Skin epidermis (tissue), 12 donors: ENCODE results near the gene SCARB1.
"Not testable (repeated sequence)": the region's sequence is repeated elsewhere in the genome, so short reads cannot be mapped to it uniquely, and the experiment has no call there.

Experiments used
- H3K27ac ChIP-seq, 21 experiments: fragments of 200-600 bp; sonication (generic) in 11 of 21; one replicate each; pipeline ENCODE4 v1.5.0; 2020; ENCODE audit warnings: mild to moderate bottlenecking in 3 of 21, inconsistent platforms in 2 of 21, moderate library complexity in 2 of 21
- H3K4me3 ChIP-seq, 7 experiments: fragments of 200-600 bp; sonication (generic) in 2 of 7; one replicate each; pipeline ENCODE4 v1.5.0; 2020; ENCODE audit warnings: inconsistent platforms in 2 of 7, mild to moderate bottlenecking in 2 of 7, moderate library complexity in 1 of 7

SCARB1 gene, protein sequence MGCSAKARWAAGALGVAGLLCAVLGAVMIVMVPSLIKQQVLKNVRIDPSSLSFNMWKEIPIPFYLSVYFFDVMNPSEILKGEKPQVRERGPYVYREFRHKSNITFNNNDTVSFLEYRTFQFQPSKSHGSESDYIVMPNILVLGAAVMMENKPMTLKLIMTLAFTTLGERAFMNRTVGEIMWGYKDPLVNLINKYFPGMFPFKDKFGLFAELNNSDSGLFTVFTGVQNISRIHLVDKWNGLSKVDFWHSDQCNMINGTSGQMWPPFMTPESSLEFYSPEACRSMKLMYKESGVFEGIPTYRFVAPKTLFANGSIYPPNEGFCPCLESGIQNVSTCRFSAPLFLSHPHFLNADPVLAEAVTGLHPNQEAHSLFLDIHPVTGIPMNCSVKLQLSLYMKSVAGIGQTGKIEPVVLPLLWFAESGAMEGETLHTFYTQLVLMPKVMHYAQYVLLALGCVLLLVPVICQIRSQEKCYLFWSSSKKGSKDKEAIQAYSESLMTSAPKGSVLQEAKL

DNA sequence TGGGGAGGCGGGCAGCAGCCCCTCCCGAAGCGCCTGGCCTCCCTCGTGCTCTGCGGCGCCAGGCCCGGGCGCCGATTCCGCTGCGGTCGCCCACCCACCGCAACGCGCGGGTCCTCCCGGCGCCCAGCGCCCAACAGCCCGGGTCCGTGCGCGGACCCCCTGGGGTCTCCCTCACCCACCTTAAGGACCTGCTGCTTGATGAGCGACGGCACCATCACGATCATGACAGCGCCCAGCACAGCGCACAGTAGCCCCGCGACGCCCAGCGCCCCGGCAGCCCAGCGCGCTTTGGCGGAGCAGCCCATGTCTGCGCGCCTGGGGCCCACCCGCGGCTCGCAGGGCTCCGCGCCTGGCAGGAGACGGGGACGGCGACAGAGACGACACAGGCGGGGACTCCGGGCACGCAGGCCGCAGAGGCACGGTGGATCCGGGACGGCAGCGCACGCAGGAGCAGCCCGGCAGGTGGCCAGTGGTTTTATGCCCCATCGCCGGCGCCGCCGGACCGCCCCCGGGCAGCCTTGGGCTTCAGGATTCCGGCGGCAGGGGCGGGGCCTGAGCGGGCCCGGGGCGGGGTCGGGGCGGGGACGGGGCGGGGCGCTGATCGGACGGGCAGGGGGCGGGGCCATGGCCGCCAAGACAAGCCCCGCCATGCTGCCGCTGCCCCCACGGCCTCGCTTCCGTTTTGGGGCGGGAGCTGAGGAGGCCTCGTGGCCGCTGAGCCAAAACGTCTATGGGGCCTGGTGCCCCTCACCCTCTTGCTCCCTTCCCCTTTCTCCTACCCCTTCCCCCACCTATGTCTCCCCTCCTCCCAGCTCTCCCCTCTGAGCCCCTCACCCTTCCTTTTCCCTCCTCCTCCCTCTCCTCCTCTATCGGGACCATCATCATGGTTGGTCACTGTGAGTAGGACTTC, at the start of gene SCARB1:
Gene SCARB1 (minus strand): TSS at position 449 of the 910 bp plus-strand sequence. CDS start 144 bp downstream, at position 305.
- peak within 1 kb of the TSS; percentile 55 to 86 (median 66) for H3K4me3 ChIP-seq
- peak within 1 kb of the TSS; percentile 0 to 86 (median 67) for H3K27ac ChIP-seq

DNA sequence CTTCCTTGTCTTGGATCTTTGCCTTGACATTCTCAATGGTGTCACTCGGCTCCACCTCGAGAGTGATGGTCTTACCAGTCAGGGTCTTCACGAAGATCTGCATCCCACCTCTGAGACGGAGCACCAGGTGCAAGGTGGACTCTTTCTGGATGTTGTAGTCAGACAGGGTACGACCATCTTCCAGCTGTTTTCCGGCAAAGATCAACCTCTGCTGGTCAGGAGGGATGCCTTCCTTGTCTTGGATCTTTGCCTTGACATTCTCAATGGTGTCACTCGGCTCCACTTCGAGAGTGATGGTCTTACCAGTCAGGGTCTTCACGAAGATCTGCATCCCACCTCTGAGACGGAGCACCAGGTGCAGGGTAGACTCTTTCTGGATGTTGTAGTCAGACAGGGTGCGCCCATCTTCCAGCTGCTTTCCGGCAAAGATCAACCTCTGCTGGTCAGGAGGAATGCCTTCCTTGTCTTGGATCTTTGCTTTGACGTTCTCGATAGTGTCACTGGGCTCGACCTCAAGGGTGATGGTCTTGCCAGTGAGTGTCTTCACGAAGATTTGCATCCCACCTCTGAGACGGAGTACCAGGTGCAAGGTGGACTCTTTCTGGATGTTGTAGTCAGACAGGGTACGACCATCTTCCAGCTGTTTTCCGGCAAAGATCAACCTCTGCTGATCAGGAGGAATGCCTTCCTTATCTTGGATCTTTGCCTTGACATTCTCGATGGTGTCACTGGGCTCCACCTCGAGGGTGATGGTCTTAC, 49.0 kb upstream of the SCARB1 start:
- H3K4me3 ChIP-seq = peak overlapping the region; percentile 59 to 97 (median 81)
- H3K27ac ChIP-seq = peak overlapping the region in 4 of 21 experiments; percentile 98 to 100 (median 99)

DNA sequence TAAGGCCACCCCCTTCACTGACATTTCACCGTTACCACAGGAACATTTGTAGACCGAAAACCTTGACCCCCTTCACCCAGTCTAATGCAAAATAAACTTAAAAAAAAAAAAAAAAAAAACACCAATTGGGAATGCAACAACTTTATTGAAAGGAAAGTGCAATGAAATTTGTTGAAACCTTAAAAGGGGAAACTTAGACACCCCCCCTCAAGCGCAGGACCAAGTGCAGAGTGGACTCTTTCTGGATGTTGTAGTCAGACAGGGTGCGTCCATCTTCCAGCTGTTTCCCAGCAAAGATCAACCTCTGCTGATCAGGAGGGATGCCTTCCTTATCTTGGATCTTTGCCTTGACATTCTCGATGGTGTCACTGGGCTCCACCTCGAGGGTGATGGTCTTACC, 47.9 kb upstream of the SCARB1 start:
- Histone ChIP-seq H3K4me3 (peak overlapping the region in 4 of 7 experiments; percentile 4 to 30 (median 16)), H3K27ac (peak overlapping the region in 1 of 21 experiments; percentile 62)

DNA sequence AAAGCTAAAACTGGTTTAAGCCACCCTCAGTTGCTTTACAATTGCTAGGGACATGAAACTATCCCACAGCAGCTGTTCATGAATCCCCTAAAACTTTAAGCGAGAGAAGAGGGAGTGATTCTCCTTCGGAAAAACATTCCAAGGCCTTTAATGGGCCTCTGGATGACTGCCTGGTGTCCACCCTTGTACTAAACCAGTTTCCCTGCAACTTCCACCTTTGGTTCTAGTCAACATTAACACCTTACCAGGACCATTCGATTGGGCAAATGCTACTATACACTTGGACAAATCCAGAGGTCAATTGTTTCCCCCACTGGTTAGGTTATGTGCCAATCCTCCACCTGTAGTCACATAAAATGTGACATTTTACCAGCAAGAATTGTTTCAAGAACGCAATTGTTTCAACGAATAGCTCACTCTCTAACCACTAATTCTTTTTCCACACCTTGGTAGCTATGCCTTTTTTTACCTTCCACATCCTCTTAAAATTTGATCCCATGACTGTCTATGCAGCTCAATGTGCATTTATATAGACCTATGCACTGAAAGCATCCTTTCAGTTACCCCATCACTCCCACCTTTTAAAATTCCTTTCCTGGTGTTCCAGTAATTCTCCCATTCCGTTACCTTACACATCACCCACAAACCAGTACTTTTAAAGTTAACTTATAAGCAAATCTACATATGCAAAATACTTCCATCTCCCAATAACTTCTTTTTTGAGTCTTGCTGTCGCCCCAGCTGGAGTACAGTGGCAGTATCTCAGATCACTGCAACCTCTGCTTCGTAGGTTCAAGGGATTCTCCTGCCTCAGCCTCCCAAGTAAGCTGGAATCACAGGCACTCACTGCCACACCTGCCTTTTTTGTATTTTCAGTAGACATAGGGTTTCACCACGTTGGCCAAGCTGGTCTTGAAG, 47.2 kb upstream of the SCARB1 start:
- Histone ChIP-seq H3K4me3 (peak overlapping the region in 3 of 7 experiments; percentile 1 to 23 (median 4)), H3K27ac (peak overlapping the region in 1 of 21 experiments; percentile 62)

DNA sequence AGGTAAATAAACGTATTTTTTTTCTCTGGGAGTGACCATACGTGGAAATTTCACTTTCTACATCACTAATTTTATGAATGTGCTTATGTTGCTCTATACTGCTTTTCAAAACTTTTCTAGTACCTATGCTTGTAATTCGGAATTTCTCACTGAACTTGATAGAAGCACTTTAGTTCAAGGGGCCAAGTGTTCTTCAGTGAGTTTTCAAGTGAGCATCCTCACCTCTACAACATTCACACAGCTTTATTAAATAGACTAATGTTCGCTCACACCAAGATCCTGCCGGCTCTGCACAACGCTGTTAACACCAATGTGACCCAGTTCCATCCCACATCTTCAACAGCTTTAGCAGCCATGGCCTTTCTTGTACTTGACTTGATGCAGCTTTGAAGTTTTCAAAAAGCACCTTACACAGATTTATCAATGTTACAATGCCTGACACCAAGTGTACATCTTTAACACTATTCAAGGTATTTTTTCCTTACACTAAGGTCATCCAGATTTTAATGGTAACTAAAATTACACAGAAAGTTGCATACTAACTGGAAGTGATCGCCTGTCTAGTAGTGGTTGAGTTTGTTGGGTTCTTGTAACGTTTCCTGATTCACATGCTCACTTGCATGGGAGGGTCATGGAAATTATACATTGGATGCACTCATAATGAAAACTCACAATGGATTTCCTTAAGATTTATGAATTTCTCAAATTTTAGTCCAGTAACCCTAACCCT, 46.3 kb upstream of the SCARB1 start:
- no peak overlapping the region for H3K4me3 ChIP-seq

DNA sequence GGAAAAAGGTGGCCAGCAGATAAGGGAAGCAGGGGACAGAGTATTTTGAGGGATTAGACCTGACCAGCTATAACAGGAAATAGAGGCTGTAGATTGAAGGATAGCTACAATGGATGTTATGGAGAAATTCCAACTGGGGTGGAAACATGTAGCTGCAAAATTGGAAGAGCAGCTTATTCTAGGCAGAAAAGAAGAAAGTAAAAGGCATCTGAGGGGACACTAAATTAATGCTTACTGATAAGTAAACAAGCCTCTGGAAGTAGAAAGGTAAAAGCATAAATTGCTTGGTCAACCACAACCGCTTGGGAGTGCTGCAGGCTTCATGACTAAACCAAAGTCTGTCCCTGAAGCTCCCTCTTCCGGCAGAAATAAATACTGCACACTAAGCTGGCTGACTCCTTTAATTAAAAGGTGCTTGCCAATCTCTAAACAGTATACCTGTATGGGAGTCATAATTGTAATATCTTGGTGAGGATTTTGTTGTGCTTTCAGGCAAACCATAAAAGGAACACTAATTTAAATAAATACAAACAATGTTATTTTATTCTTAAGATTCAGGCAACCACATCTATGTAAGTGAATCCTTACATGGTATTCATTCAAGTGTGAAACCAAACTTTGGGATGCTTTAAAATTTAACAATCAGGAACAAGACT, 43.1 kb upstream of the SCARB1 start:
- Histone ChIP-seq H3K27ac (no peak overlapping the region), H3K4me3 (no peak overlapping the region)

More for the DNA sequence above, 46.3 kb upstream of the SCARB1 start:
- H3K27ac ChIP-seq = peak overlapping the region in 3 of 21 experiments; percentile 1 to 25 (median 3)

DNA sequence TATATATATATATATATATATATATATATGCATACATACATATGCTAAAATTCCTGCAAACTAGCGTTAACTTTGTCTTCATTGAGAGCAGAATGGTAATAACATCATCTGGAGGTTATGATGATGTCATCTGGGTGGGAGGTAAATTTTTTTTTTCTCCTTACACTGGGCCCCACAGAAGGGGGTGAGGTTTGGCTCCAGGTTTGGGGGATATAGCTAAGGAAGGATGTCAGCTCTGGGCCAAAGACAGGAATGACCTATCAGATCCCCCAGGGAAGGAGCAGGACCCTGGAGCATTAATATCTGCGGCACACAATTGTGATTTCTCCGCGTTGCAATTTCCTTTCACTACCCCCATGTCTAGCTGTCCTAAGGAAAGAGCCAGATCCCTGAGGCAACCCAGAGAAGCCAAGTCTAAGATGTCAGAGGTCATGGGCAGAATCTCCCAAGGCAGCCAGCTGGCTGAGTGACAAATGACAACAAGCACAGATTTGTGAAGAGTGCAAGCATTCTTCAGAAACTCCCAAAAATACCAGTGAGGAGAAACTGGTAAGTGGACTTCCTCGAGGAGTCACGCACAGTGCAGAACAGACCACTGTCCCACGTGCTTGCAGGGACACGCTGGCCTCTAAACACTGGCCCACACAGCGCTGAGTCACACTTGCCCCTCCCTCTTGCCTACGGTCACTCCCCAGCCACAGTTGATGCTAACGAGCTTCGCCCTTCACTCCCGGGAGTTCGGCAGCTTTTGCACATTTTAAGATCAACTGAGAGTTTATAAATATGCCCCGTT, 40.8 kb upstream of the SCARB1 start:
- Histone ChIP-seq H3K4me3 (no peak overlapping the region), H3K27ac (peak overlapping the region in 11 of 21 experiments; percentile 13 to 71 (median 56))

DNA sequence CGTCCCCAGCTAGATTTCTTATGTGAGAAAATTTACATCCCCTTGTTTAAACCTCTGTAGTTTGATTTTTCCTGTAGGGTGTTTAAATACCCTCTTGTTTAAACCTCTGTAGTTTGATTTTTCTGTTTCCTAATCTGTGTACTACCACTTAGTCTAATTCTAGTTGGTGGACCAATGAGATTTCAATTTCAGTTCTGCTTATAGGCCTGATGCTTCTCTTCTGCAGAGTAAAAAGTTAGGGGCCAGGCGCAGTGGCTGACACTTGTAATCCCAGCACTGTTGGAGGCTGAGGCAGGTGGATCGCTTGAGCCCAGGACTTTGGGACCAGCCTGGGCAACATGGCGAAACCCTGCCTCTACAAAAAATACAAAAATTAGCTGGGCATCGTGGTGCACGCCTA, 39.3 kb upstream of the SCARB1 start:
- no peak overlapping the region for H3K27ac ChIP-seq
- no peak overlapping the region for H3K4me3 ChIP-seq

DNA sequence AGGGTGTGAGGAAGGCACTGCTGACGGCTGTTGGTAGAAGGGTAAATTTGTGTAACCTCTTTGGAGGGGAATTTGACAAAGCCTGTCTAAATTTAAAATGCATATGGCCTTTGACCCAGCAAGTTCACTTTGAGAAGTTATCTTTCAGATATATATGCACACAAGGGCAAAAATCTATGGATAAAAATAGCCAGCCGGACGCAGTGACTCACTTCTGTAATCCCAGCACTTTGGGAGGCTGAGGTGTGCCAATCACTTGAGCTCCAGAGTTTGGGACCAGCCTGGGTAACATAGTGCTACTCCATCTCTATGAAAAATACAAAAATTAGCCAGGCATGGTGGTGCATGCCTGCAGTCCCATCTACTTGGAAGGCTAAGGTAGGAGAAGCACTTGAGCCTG, 37.3 kb upstream of the SCARB1 start:
- Histone ChIP-seq H3K4me3 (no peak overlapping the region), H3K27ac (no peak overlapping the region)

DNA sequence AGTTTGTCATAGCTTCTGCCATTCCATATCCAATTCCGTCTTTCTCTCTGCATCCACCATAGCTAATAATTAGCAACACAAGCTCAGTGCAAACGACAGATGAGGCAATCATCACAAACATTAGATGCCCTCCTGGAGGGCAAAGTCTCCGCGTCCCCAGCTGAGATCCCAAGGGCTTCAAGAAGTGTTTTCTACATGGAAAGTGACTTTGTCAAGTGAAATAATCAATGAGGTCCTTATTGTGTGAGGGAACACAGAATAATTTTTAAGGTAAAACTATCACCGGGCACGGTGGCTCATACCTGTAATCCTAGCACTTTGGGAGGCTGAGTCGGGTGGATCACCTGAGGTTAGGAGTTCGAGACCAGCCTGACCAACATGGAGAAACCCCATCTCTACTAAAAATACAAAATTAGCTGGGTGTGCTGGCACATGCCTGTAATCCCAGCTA, 36.7 kb upstream of the SCARB1 start:
- H3K27ac ChIP-seq, H3K4me3 ChIP-seq: not testable (repeated sequence)

DNA sequence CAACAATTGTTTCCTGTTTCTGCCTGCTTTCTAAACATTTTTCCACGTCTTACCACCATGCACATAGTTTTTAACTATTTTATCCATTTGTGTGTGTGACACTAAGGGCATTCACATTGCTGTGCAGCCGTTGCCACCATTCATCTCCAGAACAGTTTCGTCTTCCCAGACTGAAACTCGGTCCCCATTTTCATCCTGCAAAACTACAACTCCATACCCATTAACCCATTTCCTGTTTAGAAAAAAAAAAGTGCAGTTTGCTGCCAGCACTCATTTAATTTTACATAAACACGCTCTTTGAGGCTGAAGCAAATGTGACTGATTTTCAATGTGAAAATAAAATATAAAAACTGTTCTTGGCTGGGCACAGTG, 35.2 kb upstream of the SCARB1 start:
- peak overlapping the region in 2 of 21 experiments; percentile 10 to 47 for H3K27ac ChIP-seq
- no peak overlapping the region for H3K4me3 ChIP-seq

DNA sequence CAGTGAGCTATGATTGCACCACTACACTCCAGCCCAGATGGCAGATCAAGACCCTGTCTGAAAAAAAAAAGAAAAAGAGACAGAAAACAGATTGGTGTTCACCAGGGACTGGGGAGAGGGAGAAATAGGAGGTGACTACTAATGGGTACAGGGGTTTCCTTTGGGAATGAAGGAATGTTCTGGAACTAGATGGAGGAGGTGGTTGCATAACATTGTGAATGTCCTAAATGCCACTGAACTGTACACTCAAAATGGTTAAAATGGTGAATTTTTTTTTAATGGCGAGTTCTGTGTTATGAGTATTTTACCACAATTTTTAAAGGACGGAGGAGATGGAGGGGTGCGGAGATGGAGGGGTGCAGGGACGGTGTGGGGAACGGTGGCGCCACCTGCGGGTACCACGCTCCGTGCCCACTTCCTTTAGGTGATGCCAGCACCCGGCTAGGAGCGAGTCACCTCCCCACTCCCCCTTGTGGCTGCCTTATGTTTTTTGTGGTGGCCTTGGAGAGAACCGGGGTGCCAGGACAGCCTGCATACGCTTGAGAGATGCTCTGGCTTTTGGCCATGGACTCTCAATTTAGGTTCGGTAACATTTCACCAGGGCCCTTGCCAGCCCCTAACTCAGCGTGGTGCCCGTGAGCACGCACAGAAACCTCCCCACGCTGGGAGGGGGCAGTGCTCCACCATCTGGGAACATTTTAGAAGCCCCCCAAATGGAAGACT, 34.7 kb upstream of the SCARB1 start:
- Histone ChIP-seq H3K4me3 (no peak overlapping the region), H3K27ac (peak overlapping the region in 2 of 21 experiments; percentile 10 to 28)

DNA sequence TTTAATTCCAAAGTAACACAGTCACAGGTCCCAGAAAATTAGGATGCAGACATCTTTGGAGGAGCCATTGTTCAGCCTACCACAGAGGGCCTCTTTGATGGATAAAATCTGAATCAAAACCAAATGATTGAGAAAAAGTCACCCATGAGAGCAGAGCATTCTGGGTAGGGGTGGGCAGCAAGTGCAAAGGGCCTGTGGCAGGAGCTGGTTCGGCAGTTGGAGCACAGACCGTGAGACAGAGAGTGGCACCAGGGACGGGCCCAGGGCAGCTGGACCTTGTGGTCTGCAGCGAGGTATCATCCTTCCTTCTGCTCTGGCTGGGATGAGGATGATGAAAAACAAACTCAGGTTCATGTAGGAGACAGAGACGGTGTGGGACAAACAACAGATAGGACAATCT, 32.8 kb upstream of the SCARB1 start:
- Histone ChIP-seq H3K4me3 (no peak overlapping the region), H3K27ac (no peak overlapping the region)

DNA sequence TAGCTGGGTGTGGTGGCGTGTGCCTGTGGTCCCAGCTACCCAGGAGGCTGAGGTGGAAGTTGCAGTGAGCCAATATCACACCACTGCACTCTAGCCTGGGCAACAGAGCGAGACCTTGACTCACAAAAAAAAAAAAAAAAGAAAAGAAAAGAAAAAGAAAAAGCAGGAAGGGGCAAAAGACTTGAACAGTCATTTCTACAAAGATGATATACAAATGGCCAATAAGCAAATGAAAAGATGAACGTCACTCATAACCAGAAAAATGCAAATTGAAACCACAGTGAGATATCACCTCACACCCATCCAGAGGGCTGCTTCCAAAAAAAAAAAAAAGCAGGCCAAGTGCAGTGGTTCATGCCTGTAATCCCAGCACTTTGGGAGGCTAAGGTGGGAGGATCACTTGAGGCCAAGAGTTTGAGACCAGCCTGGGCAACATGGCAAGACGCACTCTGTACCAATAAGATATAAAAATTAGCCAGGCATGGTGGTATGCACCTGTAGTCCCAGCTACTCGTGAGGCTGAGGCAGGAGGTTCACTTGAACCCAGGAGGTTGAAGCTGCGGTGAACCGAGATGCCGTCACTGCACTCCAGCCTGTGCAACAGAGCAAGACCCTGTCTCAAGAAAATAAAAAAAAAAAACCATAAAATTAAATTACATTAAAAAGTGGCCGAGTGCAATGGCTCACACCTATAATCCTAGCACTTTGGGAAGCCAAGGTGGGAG, 30.3 kb upstream of the SCARB1 start:
- no peak overlapping the region for H3K27ac ChIP-seq

DNA sequence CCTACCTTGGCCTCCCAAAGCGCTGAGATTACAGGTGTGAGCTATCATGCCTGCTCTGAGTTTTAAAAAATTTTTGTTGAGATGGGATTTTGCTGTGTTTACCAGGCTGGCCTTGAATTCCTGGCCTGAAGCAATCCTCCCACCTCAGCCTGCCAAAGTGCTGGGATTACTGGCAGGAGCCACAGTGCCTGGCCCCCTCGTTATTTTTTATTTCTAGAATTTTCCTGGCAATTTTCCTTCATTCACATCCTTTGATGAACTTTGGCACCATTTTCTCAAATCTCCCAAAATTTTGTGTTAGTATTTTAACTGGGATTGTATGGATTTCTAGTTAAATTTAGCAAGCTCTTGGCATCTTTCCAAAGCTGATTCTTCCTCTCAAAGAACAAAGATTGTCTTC, 24.6 kb upstream of the SCARB1 start:
- no peak overlapping the region for H3K27ac ChIP-seq

More for the DNA sequence above, 30.3 kb upstream of the SCARB1 start:
- H3K4me3 ChIP-seq = no peak overlapping the region

More for the DNA sequence above, 24.6 kb upstream of the SCARB1 start:
- H3K4me3 ChIP-seq = no peak overlapping the region
